GM10248 (cell line): Measurements from ENCODE around the gene SLIT3.

ENCODE experiments used
- CTCF ChIA-PET: fragments of 300-600 bp; sonication (Branson Sonifier 250); formaldehyde crosslinking; extraction: SDS; loops from one replicate; lab custom pipeline; 2021; ENCODE audit warnings: antibody characterized with exemption; lab: Yijun Ruan, JAX
- POLR2A ChIA-PET: fragments of 350-650 bp; sonication (Branson Sonifier 250); formaldehyde crosslinking; extraction: SDS; loops from one replicate; lab custom pipeline; 2020; ENCODE audit warnings: antibody characterized with exemption; lab: Yijun Ruan, JAX
- DNase-seq: peaks from one replicate; pipeline ENCODE4 v3.0.0; 2012; ENCODE audit errors: extremely low spot score
- CTCF ChIP-seq: IDR thresholded peaks from 2 replicates; pipeline ENCODE4 v1.5.1; 2012; ENCODE audit warnings: mild to moderate bottlenecking, low read depth; ENCODE audit errors: extremely low read depth, missing control alignments, control extremely low read depth

The SLIT3 gene

GRCh38 chr5:169287529-169287928 lies 13.4 kb downstream of the SLIT3 start:
- ChIA-PET POLR2A (no interaction called here), CTCF (interaction anchor here (1.4 kb wide), 1 partner anchor 300 kb away, joined by 3 read pairs; no protein-coding TSS in a partner anchor)
- no peak for TF ChIP-seq CTCF
- DNase-seq, result no peak

DNA sequence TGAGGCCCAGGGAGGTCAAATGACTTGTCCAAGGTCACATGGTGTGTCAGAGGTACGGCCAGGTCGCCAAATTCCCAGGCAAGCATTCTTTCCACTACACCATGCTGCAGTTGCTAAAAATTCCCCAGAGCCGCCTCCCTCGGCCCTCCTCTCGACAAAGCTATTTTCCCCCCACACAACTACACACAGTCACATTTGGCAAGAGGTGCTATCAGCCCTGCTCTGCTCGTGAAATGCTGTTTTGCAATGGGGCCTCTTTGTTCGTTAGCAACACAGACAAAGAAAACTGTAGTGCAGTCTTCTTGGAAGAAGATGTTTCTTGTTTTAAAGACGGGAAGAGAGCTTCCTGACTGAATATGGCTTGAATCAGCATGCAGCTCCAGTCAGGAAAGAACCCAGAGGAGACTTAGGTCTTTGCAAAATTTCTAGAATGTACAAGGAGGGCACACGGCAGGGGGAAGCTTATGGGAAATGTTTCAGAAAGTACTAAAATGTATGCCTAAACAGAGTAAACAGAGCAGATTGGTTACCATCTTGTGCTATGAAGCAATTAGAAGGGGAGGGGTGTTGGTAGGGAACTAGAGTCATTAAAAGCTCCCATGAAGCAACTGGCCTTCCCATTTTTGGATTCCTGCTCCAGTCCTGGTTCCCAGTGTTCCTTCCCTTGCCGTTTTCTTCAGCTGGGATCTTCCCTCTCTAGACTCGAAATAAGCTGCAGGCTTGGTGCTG lies 14.2 kb downstream of the SLIT3 start:
- ChIA-PET CTCF (interaction anchor here (0.7 to 1.4 kb wide), 2 partner anchors 294 to 299 kb away, joined by 3 read pairs; no protein-coding TSS in a partner anchor), POLR2A (no interaction called here)
- no peak for TF ChIP-seq CTCF
- no peak for DNase-seq

DNA sequence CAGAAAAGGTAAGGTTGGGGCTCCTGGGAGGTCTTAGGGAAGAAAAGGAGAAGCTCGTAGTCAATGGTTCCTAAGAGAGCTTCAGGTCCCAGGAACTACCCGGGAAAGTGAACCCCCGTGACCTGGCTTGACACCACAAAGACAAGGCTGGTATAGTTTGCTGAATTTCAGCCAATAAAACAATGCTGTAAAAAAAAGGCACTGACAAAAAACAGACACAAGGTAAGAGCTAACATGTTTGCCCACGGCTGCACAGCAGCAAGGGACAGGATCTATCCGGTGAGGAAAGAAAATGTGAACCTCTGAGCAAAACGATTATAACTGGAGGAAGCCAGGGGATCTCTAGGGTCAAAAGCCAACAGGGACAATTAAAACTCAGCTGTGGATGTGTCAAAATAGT lies 17.1 kb downstream of the SLIT3 start:
- CTCF ChIA-PET, result no interaction called here
- no peak for DNase-seq
- POLR2A ChIA-PET, result no interaction called here
- no peak for TF ChIP-seq CTCF

GRCh38 chr5:169281625-169282024 lies 19.3 kb downstream of the SLIT3 start:
- CTCF ChIA-PET, result no interaction called here
- no peak for DNase-seq
- no peak for TF ChIP-seq CTCF
- POLR2A ChIA-PET, result no interaction called here

DNA sequence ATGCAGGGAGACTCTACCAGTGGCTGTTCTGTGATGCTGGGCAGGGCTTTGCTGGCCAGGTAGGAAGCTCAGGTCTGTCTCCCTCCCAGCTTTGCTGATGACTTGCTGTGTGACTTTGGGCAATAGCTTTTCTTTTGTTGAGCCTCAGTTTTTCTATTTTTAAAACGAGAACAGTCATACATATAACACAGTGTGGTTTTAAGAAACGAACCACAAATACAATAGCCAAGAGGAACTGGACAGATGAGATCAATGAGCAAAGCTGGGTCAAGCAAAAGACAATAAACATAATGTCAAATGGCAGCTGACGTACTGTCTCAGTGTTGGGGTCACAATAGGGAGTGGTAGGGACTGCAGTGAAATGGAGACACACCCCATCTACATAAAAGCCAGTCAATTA lies 20.2 kb downstream of the SLIT3 start:
- ChIA-PET POLR2A (no interaction called here), CTCF (interaction anchor here (0.8 kb wide), 1 partner anchor 293 kb away, joined by 4 read pairs; no protein-coding TSS in a partner anchor)
- no peak for DNase-seq
- no peak for TF ChIP-seq CTCF

DNA sequence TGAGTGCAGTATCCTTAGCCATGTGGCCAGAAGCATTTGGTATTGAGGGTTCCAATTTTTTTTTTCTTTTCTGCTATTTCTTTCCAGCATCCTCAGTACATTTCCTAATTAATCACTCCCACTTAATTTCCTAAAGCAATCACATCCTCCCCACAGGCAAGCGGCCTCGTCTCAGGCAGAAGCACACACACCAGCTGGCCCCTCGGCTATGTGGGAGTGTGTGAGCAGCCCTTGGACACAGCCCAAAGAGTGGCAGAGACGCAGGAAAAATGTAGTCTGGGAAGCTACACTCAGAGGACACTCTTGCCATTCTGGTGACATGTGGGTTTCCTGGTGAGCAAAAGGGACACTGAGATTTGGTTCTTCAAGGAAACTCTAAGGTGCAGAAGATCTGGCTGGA lies 20.7 kb downstream of the SLIT3 start:
- ChIA-PET POLR2A (no interaction called here), CTCF (interaction anchor here (0.8 to 1.4 kb wide), 2 partner anchors 13 to 293 kb away, joined by 3 to 4 read pairs; no protein-coding TSS in a partner anchor)
- TF ChIP-seq CTCF, result no peak
- no peak for DNase-seq
